Stimulated activated naive B cell treated with anti-CD40 and anti-IgM and Interleukin-4, amounts not matched to agents 10 μg/mL and 1 μg/mL and 100 μg/mL, for 72 hours (primary cell): ENCODE measurements around the gene BRK1.
"Not testable (repeated sequence)": the region's sequence is repeated elsewhere in the genome, so short reads cannot be mapped to it uniquely, and the experiment has no call there.

Experiments
- ATAC-seq, 2 donors: fragments of 150-1000 bp; cut with Tn5 transposase; replicated peaks; 2 replicates each; pipeline ENCODE4 v1.10.0; 2021; ENCODE audit warnings: moderate library complexity in 1 of 2
- DNase-seq: peaks from one replicate; pipeline ENCODE4 v3.0.0; 2021
- H3K27ac Mint-ChIP-seq: one replicate; pipeline ENCODE4 v1.8.0; 2022; ENCODE audit warnings: mild to moderate bottlenecking, mixed read lengths
- H3K27me3 Mint-ChIP-seq, 2 donors: one replicate each; pipeline ENCODE4 v1.8.0; 2022; ENCODE audit warnings: mixed read lengths in 2 of 2
- H3K36me3 Mint-ChIP-seq, 2 donors: one replicate each; pipeline ENCODE4 v1.8.0; 2022; ENCODE audit warnings: mixed read lengths in 2 of 2, mild to moderate bottlenecking in 1 of 2
- H3K4me1 Mint-ChIP-seq, 2 donors: one replicate each; pipeline ENCODE4 v1.8.0; 2022; ENCODE audit warnings: mixed read lengths in 2 of 2, mild to moderate bottlenecking in 1 of 2
- H3K4me3 Mint-ChIP-seq, 2 donors: one replicate each; pipeline ENCODE4 v1.8.0; 2022; ENCODE audit warnings: mild to moderate bottlenecking in 2 of 2, mixed read lengths in 2 of 2, moderate library complexity in 1 of 2
- H3K9me3 Mint-ChIP-seq, 2 donors: one replicate each; pipeline ENCODE4 v1.8.0; 2022; ENCODE audit warnings: mixed read lengths in 2 of 2, mild to moderate bottlenecking in 1 of 2

The BRK1 gene

GRCh38 chr3:10157031-10157430, 41.6 kb downstream of the BRK1 start:
- no peak for DNase-seq
- no peak for ATAC-seq
- H3K9me3 Mint-ChIP-seq, result no peaks in the 10 kb centered on the region
- H3K36me3 Mint-ChIP-seq, result peaks cover 8 to 10% of the 10 kb centered on the region in 2 donors
- peaks cover under 1 to 5% of the 10 kb centered on the region in 2 donors for H3K4me1 Mint-ChIP-seq
- no peaks in the 10 kb centered on the region for H3K27me3 Mint-ChIP-seq
- H3K4me3 Mint-ChIP-seq, result no peak overlapping the region
- no peak overlapping the region for H3K27ac Mint-ChIP-seq

- not testable (repeated sequence) for ATAC-seq, H3K27me3 Mint-ChIP-seq, H3K4me3 Mint-ChIP-seq, DNase-seq, H3K27ac Mint-ChIP-seq, H3K9me3 Mint-ChIP-seq, H3K4me1 Mint-ChIP-seq
- peaks cover 8 to 10% of the 10 kb centered on the region in 2 donors for H3K36me3 Mint-ChIP-seq
These were observed 43.1 kb downstream of the BRK1 start for GRCh38 chr3:10158555-10158954.

GRCh38 chr3:10160346-10160745, 44.9 kb downstream of the BRK1 start:
- Mint-ChIP-seq H3K9me3 (no peaks in the 10 kb centered on the region), H3K27ac (no peak overlapping the region), H3K4me3 (no peak overlapping the region), H3K27me3 (no peaks in the 10 kb centered on the region), H3K4me1 (peaks cover 4 to 5% of the 10 kb centered on the region in 2 donors), H3K36me3 (peaks cover 6 to 10% of the 10 kb centered on the region in 2 donors)
- DNase-seq (no peak), ATAC-seq (no peak)

GRCh38 chr3:10160925-10161324, 45.5 kb downstream of the BRK1 start:
- H3K27me3 Mint-ChIP-seq, result no peaks in the 10 kb centered on the region
- no peaks in the 10 kb centered on the region for H3K9me3 Mint-ChIP-seq
- DNase-seq (no peak), ATAC-seq (no peak)
- peaks cover 1 to 5% of the 10 kb centered on the region in 2 donors for H3K36me3 Mint-ChIP-seq
- H3K27ac Mint-ChIP-seq, result no peak overlapping the region
- H3K4me3 Mint-ChIP-seq, result no peak overlapping the region
- peaks cover 4 to 7% of the 10 kb centered on the region in 2 donors for H3K4me1 Mint-ChIP-seq

GRCh38 chr3:10162185-10162584, 46.7 kb downstream of the BRK1 start:
- no peaks in the 10 kb centered on the region for H3K9me3 Mint-ChIP-seq
- H3K4me1 Mint-ChIP-seq, result peaks cover 7 to 20% of the 10 kb centered on the region in 2 donors
- ATAC-seq (no peak), DNase-seq (no peak)
- no peak overlapping the region for H3K27ac Mint-ChIP-seq
- no peaks in the 10 kb centered on the region for H3K36me3 Mint-ChIP-seq
- no peak overlapping the region for H3K4me3 Mint-ChIP-seq
- H3K27me3 Mint-ChIP-seq, result no peaks in the 10 kb centered on the region

- not testable (repeated sequence) for ATAC-seq, H3K9me3 Mint-ChIP-seq, H3K27me3 Mint-ChIP-seq, H3K27ac Mint-ChIP-seq, H3K36me3 Mint-ChIP-seq, DNase-seq
- Mint-ChIP-seq H3K4me3 (peak overlapping the region; percentile 71 to 85), H3K4me1 (peaks cover 11 to 32% of the 10 kb centered on the region in 2 donors)
These were observed 48.7 kb downstream of the BRK1 start for GRCh38 chr3:10164201-10164545.

- Mint-ChIP-seq H3K36me3 (peaks cover 8 to 11% of the 10 kb centered on the region in 2 donors), H3K4me3 (peak within 1 kb of the TSS; percentile 83 to 85), H3K27me3 (no peaks in the 10 kb centered on the region), H3K4me1 (peaks cover 11 to 32% of the 10 kb centered on the region in 2 donors), H3K27ac (peak within 1 kb of the TSS; percentile 67), H3K9me3 (peaks cover 6 to 7% of the 10 kb centered on the region in 2 donors)
- ATAC-seq, result peak; percentile 88 to 90
- DNase-seq, result peak; percentile 45
These were observed 49.3 kb downstream of the BRK1 start, which contains the start of gene IRAK2 for GRCh38 chr3:10164546-10165393. Gene IRAK2, plus strand, starts transcription at chr3:10164919. Its CDS starts 36 bp downstream, at chr3:10164955.

- no peak overlapping the region for H3K27ac Mint-ChIP-seq
- peaks cover 21 to 45% of the 10 kb centered on the region in 2 donors for H3K4me1 Mint-ChIP-seq
- H3K36me3 Mint-ChIP-seq, result peaks cover 8 to 11% of the 10 kb centered on the region in 2 donors
- H3K4me3 Mint-ChIP-seq, result peak overlapping the region in 1 of 2 donors; percentile 13
- H3K9me3 Mint-ChIP-seq, result peaks cover 6 to 7% of the 10 kb centered on the region in 2 donors
- DNase-seq (no peak), ATAC-seq (no peak)
- no peaks in the 10 kb centered on the region for H3K27me3 Mint-ChIP-seq
These were observed 50.7 kb downstream of the BRK1 start for GRCh38 chr3:10166213-10166604.

- DNase-seq (no peak), ATAC-seq (no peak)
- peaks cover 6 to 7% of the 10 kb centered on the region in 2 donors for H3K9me3 Mint-ChIP-seq
- H3K4me1 Mint-ChIP-seq, result peaks cover 23 to 47% of the 10 kb centered on the region in 2 donors
- H3K4me3 Mint-ChIP-seq, result no peak overlapping the region
- no peaks in the 10 kb centered on the region for H3K27me3 Mint-ChIP-seq
- peaks cover 8 to 11% of the 10 kb centered on the region in 2 donors for H3K36me3 Mint-ChIP-seq
- H3K27ac Mint-ChIP-seq, result no peak overlapping the region
These were observed 53.6 kb downstream of the BRK1 start for GRCh38 chr3:10169000-10169496.

GRCh38 chr3:10170915-10171478, 55.5 kb downstream of the BRK1 start:
- DNase-seq (no peak), ATAC-seq (peak in 1 of 2 donors; percentile 18)
- peaks cover 26 to 48% of the 10 kb centered on the region in 2 donors for H3K4me1 Mint-ChIP-seq
- H3K9me3 Mint-ChIP-seq, result peaks cover 6 to 7% of the 10 kb centered on the region in 2 donors
- peaks cover 9 to 11% of the 10 kb centered on the region in 2 donors for H3K36me3 Mint-ChIP-seq
- peak overlapping the region; percentile 17 for H3K27ac Mint-ChIP-seq
- no peak overlapping the region for H3K4me3 Mint-ChIP-seq
- H3K27me3 Mint-ChIP-seq, result no peaks in the 10 kb centered on the region

GRCh38 chr3:10173095-10173925, 57.8 kb downstream of the BRK1 start:
- Mint-ChIP-seq H3K4me3 (no peak overlapping the region), H3K4me1 (peaks cover 29 to 36% of the 10 kb centered on the region in 2 donors), H3K27me3 (no peaks in the 10 kb centered on the region), H3K9me3 (peaks cover 6 to 9% of the 10 kb centered on the region in 2 donors), H3K36me3 (peaks cover 12 to 15% of the 10 kb centered on the region in 2 donors), H3K27ac (peak overlapping the region; percentile 91)
- DNase-seq, result no peak
- ATAC-seq, result peak in 1 of 2 donors; percentile 11

GRCh38 chr3:10173926-10174435, 58.5 kb downstream of the BRK1 start:
- H3K36me3 Mint-ChIP-seq, result peaks cover 6 to 8% of the 10 kb centered on the region in 2 donors
- DNase-seq, result peak; percentile 46

GRCh38 chr3:10175334-10175733, 59.9 kb downstream of the BRK1 start:
- not testable (repeated sequence) for DNase-seq, ATAC-seq, H3K4me3 Mint-ChIP-seq, H3K9me3 Mint-ChIP-seq, H3K27me3 Mint-ChIP-seq, H3K27ac Mint-ChIP-seq
- H3K36me3 Mint-ChIP-seq, result peaks cover 15 to 16% of the 10 kb centered on the region in 2 donors
- H3K4me1 Mint-ChIP-seq, result peaks cover 29 to 40% of the 10 kb centered on the region in 2 donors

More at GRCh38 chr3:10173926-10174435, 58.5 kb downstream of the BRK1 start:
- Mint-ChIP-seq H3K4me1 (peaks cover 24 to 33% of the 10 kb centered on the region in 2 donors), H3K9me3 (peaks cover under 1 to 3% of the 10 kb centered on the region in 2 donors), H3K4me3 (no peak overlapping the region), H3K27me3 (no peaks in the 10 kb centered on the region), H3K27ac (peak overlapping the region; percentile 91)
- peak; percentile 85 to 87 for ATAC-seq
